ENCODE results near the gene YKT6.

DNA sequence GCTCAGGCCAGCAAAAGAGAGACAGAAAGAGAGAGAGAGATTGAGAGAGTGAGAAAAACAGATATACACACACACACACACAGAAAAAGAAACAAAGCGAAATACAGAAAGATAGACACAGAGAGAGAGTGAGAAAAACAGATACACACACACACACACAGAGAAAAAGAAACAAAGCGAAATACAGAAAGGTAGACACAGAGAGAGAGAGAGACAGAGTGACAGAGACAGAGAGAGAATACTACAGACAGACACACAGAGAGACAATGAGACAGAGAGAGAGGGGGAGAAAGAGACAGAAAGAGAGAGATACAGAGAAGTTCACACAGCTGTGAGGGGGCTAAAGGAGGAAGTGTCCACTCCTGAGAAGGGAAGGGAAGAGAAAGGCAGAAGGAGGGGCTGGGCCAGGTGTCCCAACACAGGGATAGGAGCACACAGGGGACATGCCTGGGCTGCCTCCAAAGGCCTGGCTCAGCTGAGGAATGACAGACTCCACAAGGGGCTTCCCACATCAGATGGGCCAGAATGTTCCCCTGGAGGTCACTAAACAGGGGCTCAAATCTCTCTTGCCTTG, 15.8 kb upstream of the YKT6 start:
- TF ChIP-seq TAF1 (IDR thresholded peaks at IDR 0.05; ENCODE audit: borderline replicate concordance, low read depth, low read length) (no peak), POLR2AphosphoS5 (IDR thresholded peaks at IDR 0.05; ENCODE audit: low read depth, low read length) (no peak)

All from GM12892 (cell line).